Calu3 (cell line): ENCODE results near the gene ATP6V0B. TPM values are rescaled to one million over a fixed set of nuclear protein-coding genes. Genes with fewer than 3 reads are reported as not detected.

ENCODE experiments used
- BruUV-seq: library from RNA; stranded (reverse); fragments of 400-500 nt; replicated peaks from 2 replicates; lab custom pipeline; 2021; lab: Mats Ljungman, UMichigan
- CTCF ChIA-PET: fragments of 300-600 bp; sonication (Branson Sonifier 250); formaldehyde crosslinking; loops from one replicate; lab custom pipeline; 2022; ENCODE audit warnings: antibody characterized with exemption; lab: Charles Lee
- DNase-seq: peaks from one replicate; pipeline ENCODE4 v3.0.0; 2022
- H3K27ac Mint-ChIP-seq: one replicate; pipeline ENCODE4 v1.8.0; 2022; ENCODE audit warnings: mixed read lengths; ENCODE audit not compliant: unreplicated experiment
- H3K27me3 Mint-ChIP-seq: one replicate; pipeline ENCODE4 v1.8.0; 2022; ENCODE audit warnings: mixed read lengths; ENCODE audit not compliant: unreplicated experiment
- H3K36me3 Mint-ChIP-seq: one replicate; pipeline ENCODE4 v1.8.0; 2022; ENCODE audit warnings: mild to moderate bottlenecking, moderate library complexity, mixed read lengths; ENCODE audit not compliant: insufficient read depth, unreplicated experiment
- H3K4me1 Mint-ChIP-seq: one replicate; pipeline ENCODE4 v1.8.0; 2022; ENCODE audit warnings: mild to moderate bottlenecking, low read depth, mixed read lengths; ENCODE audit not compliant: unreplicated experiment
- H3K4me3 Mint-ChIP-seq: one replicate; pipeline ENCODE4 v1.8.0; 2022; ENCODE audit warnings: mild to moderate bottlenecking, low read depth, moderate library complexity, mixed read lengths; ENCODE audit not compliant: unreplicated experiment
- H3K9me3 Mint-ChIP-seq: one replicate; pipeline ENCODE4 v1.8.0; 2022; ENCODE audit warnings: low read depth, mixed read lengths; ENCODE audit not compliant: unreplicated experiment
- CTCF ChIP-seq: fragments of 200-600 bp; IDR thresholded peaks from one replicate; pipeline ENCODE4 v1.8.0; 2022; ENCODE audit warnings: antibody characterized with exemption; ENCODE audit not compliant: unreplicated experiment
- intact Hi-C: fragments of 100-400 bp; cut with micrococcal nuclease; formaldehyde crosslinking; loops from one replicate; pipeline ENCODE4 v1.10.0; 2022; ENCODE audit not compliant: unreplicated experiment
- total RNA-seq: library from RNA; stranded (reverse); gene quantifications from 2 replicates; pipeline ENCODE4 v1.2.3, GENCODE V29; 2022

Gene ATP6V0B
- total RNA-seq, 1 experiment from 2014 or later = 141 TPM

- no peaks in the 10 kb centered on the region for H3K9me3 Mint-ChIP-seq
- no peak overlapping the region for H3K4me3 Mint-ChIP-seq
- CTCF ChIA-PET = interaction anchor here (0.5 to 0.6 kb wide), 2 partner anchors 547 to 564 kb away, joined by 3 read pairs; no protein-coding TSS in a partner anchor
- intact Hi-C loops = no loop called here
- H3K27ac Mint-ChIP-seq = no peak overlapping the region
- H3K4me1 Mint-ChIP-seq = peaks cover 31% of the 10 kb centered on the region
- H3K36me3 Mint-ChIP-seq = peaks cover 87% of the 10 kb centered on the region
- no TSS peak for BruUV-seq
- no peaks in the 10 kb centered on the region for H3K27me3 Mint-ChIP-seq
- DNase-seq = peak; percentile 46
- no peak for TF ChIP-seq CTCF
These were observed 20.3 kb downstream of the ATP6V0B start for GRCh38 chr1:43994794-43995790.

- intact Hi-C loops = no loop called here
- DNase-seq = no peak
- Mint-ChIP-seq H3K27me3 (no peaks in the 10 kb centered on the region), H3K36me3 (peaks cover 76% of the 10 kb centered on the region), H3K4me1 (peaks cover 31% of the 10 kb centered on the region), H3K9me3 (no peaks in the 10 kb centered on the region), H3K27ac (no peak overlapping the region), H3K4me3 (no peak overlapping the region)
- BruUV-seq = no TSS peak
- no peak for TF ChIP-seq CTCF
- CTCF ChIA-PET = interaction anchor here (0.5 kb wide), 1 partner anchor 563 kb away, joined by 3 read pairs; no protein-coding TSS in a partner anchor
These were observed 21.4 kb downstream of the ATP6V0B start for GRCh38 chr1:43995984-43996732.

DNA sequence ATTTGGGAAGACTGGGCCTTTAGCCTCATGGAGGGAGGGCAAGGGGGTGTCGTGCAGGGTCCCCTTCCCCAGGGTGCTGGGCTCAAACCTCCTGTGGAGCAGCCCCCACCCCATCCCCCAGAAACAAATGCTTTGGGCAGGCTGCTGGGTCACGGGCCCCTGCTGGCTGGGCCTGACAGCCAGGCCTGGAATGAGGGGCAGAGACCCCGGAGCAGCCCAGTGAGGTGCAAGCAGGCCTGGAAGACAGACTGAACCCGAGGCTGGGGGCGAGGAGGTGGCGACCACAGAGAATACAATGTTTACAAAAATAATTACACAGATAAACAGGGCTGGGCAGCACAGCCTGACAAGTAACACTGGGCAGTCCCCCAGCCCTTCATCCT is 22.0 kb downstream of the ATP6V0B start:
- H3K27me3 Mint-ChIP-seq = no peaks in the 10 kb centered on the region
- no peak for DNase-seq
- H3K36me3 Mint-ChIP-seq = peaks cover 71% of the 10 kb centered on the region
- H3K27ac Mint-ChIP-seq = no peak overlapping the region
- intact Hi-C loops = no loop called here
- no peaks in the 10 kb centered on the region for H3K9me3 Mint-ChIP-seq
- peaks cover 30% of the 10 kb centered on the region for H3K4me1 Mint-ChIP-seq
- CTCF ChIA-PET = no interaction called here
- H3K4me3 Mint-ChIP-seq = no peak overlapping the region
- no TSS peak for BruUV-seq
- TF ChIP-seq CTCF = no peak

- Mint-ChIP-seq H3K27me3 (no peaks in the 10 kb centered on the region), H3K4me1 (peaks cover 23% of the 10 kb centered on the region), H3K9me3 (no peaks in the 10 kb centered on the region), H3K4me3 (no peak overlapping the region), H3K27ac (no peak overlapping the region), H3K36me3 (peaks cover 63% of the 10 kb centered on the region)
- TF ChIP-seq CTCF = no peak
- CTCF ChIA-PET = no interaction called here
- DNase-seq = no peak
- intact Hi-C loops = no loop called here
- BruUV-seq = no TSS peak
These were observed 22.7 kb downstream of the ATP6V0B start for GRCh38 chr1:43997295-43997999.
